K562 (cell line): ENCODE data around the gene RNF151. TPM values are rescaled to one million over a fixed set of nuclear protein-coding genes. Genes with fewer than 3 reads are reported as not detected.

ENCODE experiments used
- ATAC-seq: fragments of 200-7000 bp; cut with Tn5 transposase; 3 replicates; pipeline ENCODE4 v1.9.1; 2020; ENCODE audit warnings: moderate library complexity
- BruUV-seq: library from RNA; stranded (reverse); fragments of 400-500 nt; replicated peaks from 2 replicates; lab custom pipeline; 2021; lab: Mats Ljungman, UMichigan
- CTCF ChIA-PET: fragments of 300-600 bp; formaldehyde crosslinking; extraction: SDS; loops from one replicate; lab custom pipeline; 2021; ENCODE audit warnings: low intra/inter-chr PET ratio; lab: Yijun Ruan, JAX
- POLR2A ChIA-PET: fragments of 300-600, 350-650 bp; sonication (Branson Sonifier 250); formaldehyde crosslinking; extraction: SDS; loops from one replicate; lab custom pipeline; 2021; ENCODE audit warnings: antibody characterized with exemption, inconsistent platforms; lab: Yijun Ruan, JAX
- DNase-seq, 4 experiments: peaks; one replicate each; pipeline versions ENCODE4 v3.0.0 to v3.0.0-alpha.2; 2011 to 2018; ENCODE audit warnings: low spot score in 3 of 4, mixed read lengths in 3 of 4; ENCODE audit errors: extremely low read depth in 1 of 4
- FAIRE-seq: peaks from 2 replicates; lab custom pipeline; 2011; peaks lifted over from hg19 to GRCh38; lab: Jason Lieb, UNC
- H2AFZ ChIP-seq: 2 replicates; pipeline ENCODE4 v1.6.0; 2011; ENCODE audit warnings: low read depth, low read length, control low read depth, inconsistent platforms
- H3K27ac ChIP-seq: fragments of 200-600 bp; 3 replicates; pipeline ENCODE4 v1.8.0; 2011; ENCODE audit warnings: low read depth, mild to moderate bottlenecking, control low read depth, inconsistent platforms, low read length, moderate library complexity, mixed read lengths; ENCODE audit errors: extremely low read depth
- H3K27me3 ChIP-seq, 2 experiments: fragments of 300-600 bp in 1 of 2; 2 replicates in 1 of 2; 3 replicates in 1 of 2; pipeline versions ENCODE4 v1.6.0 to v1.8.0; 2011; ENCODE audit warnings: inconsistent platforms in 2 of 2, low read length in 2 of 2, mild to moderate bottlenecking in 1 of 2, mixed read lengths in 1 of 2, moderate library complexity in 1 of 2; ENCODE audit not compliant: control insufficient read depth in 2 of 2, insufficient read depth in 2 of 2
- H3K36me3 ChIP-seq: fragments of 300-600 bp; 3 replicates; pipeline ENCODE4 v1.8.0; 2011; ENCODE audit warnings: mild to moderate bottlenecking, low read length, inconsistent platforms; ENCODE audit not compliant: control insufficient read depth, insufficient read depth
- H3K4me1 ChIP-seq, 2 experiments: fragments of 200-600 bp in 1 of 2; replicated peaks in 1 of 2; 2 replicates in 1 of 2; 3 replicates in 1 of 2; pipeline versions ENCODE4 v1.5.1 to v1.8.0; 2011; ENCODE audit warnings: inconsistent platforms in 2 of 2, low read length in 2 of 2, mild to moderate bottlenecking in 1 of 2, mixed read lengths in 1 of 2, moderate library complexity in 1 of 2; ENCODE audit not compliant: control insufficient read depth in 2 of 2, insufficient read depth in 2 of 2
- H3K4me2 ChIP-seq: 2 replicates; pipeline ENCODE4 v1.6.1; 2011; ENCODE audit warnings: low read length, control low read depth, inconsistent platforms, mixed read lengths; ENCODE audit not compliant: insufficient read depth
- H3K4me3 ChIP-seq: fragments of 200-600 bp; sonication (generic), shearing (Covaris generic); 2 replicates; pipeline ENCODE4 v1.5.1; 2016; ENCODE audit warnings: control low read depth, inconsistent platforms
- H3K79me2 ChIP-seq: fragments of 200-600 bp; 3 replicates; pipeline ENCODE4 v1.8.0; 2011; ENCODE audit warnings: low read length, inconsistent platforms; ENCODE audit not compliant: control insufficient read depth, insufficient read depth
- H3K9ac ChIP-seq, 2 experiments: 2 replicates each; pipeline versions ENCODE4 v1.6.0 to v1.6.1; 2011; ENCODE audit warnings: low read depth in 2 of 2, low read length in 2 of 2, control low read depth in 1 of 2, inconsistent platforms in 1 of 2, mild to moderate bottlenecking in 1 of 2, mixed read lengths in 1 of 2; ENCODE audit not compliant: insufficient read depth in 1 of 2
- H3K9me1 ChIP-seq: one replicate; pipeline ENCODE4 v1.6.0; 2011; ENCODE audit warnings: inconsistent platforms, mild to moderate bottlenecking, low read length, moderate library complexity; ENCODE audit not compliant: control insufficient read depth, insufficient read depth
- H3K9me3 ChIP-seq: replicated peaks from 2 replicates; pipeline ENCODE4 v1.5.1; 2011; ENCODE audit warnings: low read depth, low read length, inconsistent platforms; ENCODE audit not compliant: control insufficient read depth, insufficient read depth
- H4K20me1 ChIP-seq: replicated peaks from 2 replicates; pipeline ENCODE4 v1.6.1; 2011; ENCODE audit warnings: low read length, inconsistent platforms, mixed read lengths; ENCODE audit not compliant: control insufficient read depth, insufficient read depth
- CBX2 ChIP-seq: fragments of 200-600 bp; sonication (generic); IDR thresholded peaks from one replicate; pipeline ENCODE4 v1.6.1; 2012; ENCODE audit warnings: mild to moderate bottlenecking, low read length, inconsistent platforms; ENCODE audit not compliant: insufficient read depth, poor library complexity, severe bottlenecking
- CHD2 ChIP-seq: IDR thresholded peaks from 2 replicates; pipeline ENCODE4 v1.6.1; 2011; ENCODE audit warnings: low read depth, low read length
- MEIS2 ChIP-seq: fragments of 450-650 bp; IDR thresholded peaks from 2 replicates; pipeline ENCODE4 v1.6.1; 2014; ENCODE audit warnings: mild to moderate bottlenecking; ENCODE audit not compliant: partially characterized antibody
- MNT ChIP-seq, 2 experiments: fragments of 450-650 bp; conservative IDR thresholded peaks; 2 replicates each; pipeline ENCODE4 v1.6.1; 2017; ENCODE audit warnings: mild to moderate bottlenecking in 2 of 2, moderate library complexity in 2 of 2
- RBFOX2 ChIP-seq: fragments of 200-400 bp; formaldehyde crosslinking; IDR thresholded peaks from 2 replicates; pipeline ENCODE4 v1.6.1; 2017; ENCODE audit warnings: low read depth, mild to moderate bottlenecking, low read length, moderate library complexity
- XRCC3 ChIP-seq: fragments of 450-650 bp; IDR thresholded peaks from 2 replicates; pipeline ENCODE4 v1.6.1; 2017; ENCODE audit warnings: mild to moderate bottlenecking, moderate library complexity
- ZNF263 ChIP-seq: sonication (generic); formaldehyde crosslinking; IDR thresholded peaks from 2 replicates; pipeline ENCODE4 v1.8.0; 2022; ENCODE audit warnings: mild to moderate bottlenecking, missing genetic modification reagents, borderline replicate concordance
- ZNF395 ChIP-seq: fragments of 200-800 bp; sonication (Bioruptor generic); IDR thresholded peaks from 2 replicates; pipeline ENCODE4 v1.6.1; 2017; ENCODE audit warnings: missing genetic modification characterization, missing compliant biosample characterization
- ZNF512 ChIP-seq: IDR thresholded peaks from 2 replicates; pipeline ENCODE4 v1.6.1; 2016; ENCODE audit warnings: missing genetic modification characterization, missing compliant biosample characterization
- WGBS: fragments of 100-300 bp; shearing (Covaris generic); methylation state at CpG from one replicate; pipeline ENCODE4 v1.1.6; 2016; ENCODE audit warnings: low coverage, mixed read lengths; ENCODE audit not compliant: insufficient coverage; ENCODE audit errors: missing lambda C conversion rate; 5-methylcytosine and 5-hydroxymethylcytosine counted together
- in situ Hi-C: fragments of 300-500 bp; cut with MboI; formaldehyde crosslinking; loops from 4 replicates; pipeline ENCODE4 v1.15.0; 2018; ENCODE audit warnings: inconsistent platforms, mixed read lengths
- intact Hi-C: fragments of 100-400 bp; cut with micrococcal nuclease; formaldehyde crosslinking; loops from 2 replicates; pipeline ENCODE4 v1.14.2; 2022
- polyA plus RNA-seq, 8 experiments: library from polyadenylated mRNA; depleted of rRNA in 4 of 8; stranded (reverse) in 5 of 8; unstranded in 3 of 8; fragments of >200 nt; fragmentation: Nextera tagmentation in 2 of 8; fragmentation: Illumina TruSeq in 1 of 8; extraction: Ambion mirVana in 2 of 8; extraction: Trizol in 1 of 8; gene quantifications; 2 replicates each; pipeline versions ENCODE4 v1.2.1 to v1.2.3, GENCODE V29; 2011 to 2014; ENCODE audit warnings: inconsistent platforms in 1 of 8, missing spikeins in 1 of 8
- total RNA-seq, 7 experiments: library from RNA; depleted of rRNA in 6 of 7; stranded (reverse); fragments of >200 nt in 6 of 7; fragmentation: Illumina TruSeq in 2 of 7; extraction: Trizol in 2 of 7; gene quantifications; 2 replicates each; pipeline versions ENCODE4 v1.2.1 to v1.2.3, GENCODE V29; 2011 to 2021; ENCODE audit warnings: low replicate concordance in 1 of 7
- TF ChIP-seq, protein P1 (sequence below): sonication (generic); formaldehyde crosslinking; IDR thresholded peaks from 2 replicates; pipeline ENCODE4 v1.9.0; 2022; ENCODE audit warnings: mild to moderate bottlenecking, missing genetic modification reagents
- TF ChIP-seq, protein P2 (sequence below): fragments of 250-450 bp; sonication (Bioruptor Pico); IDR thresholded peaks from 2 replicates; pipeline ENCODE4 v1.5.0; 2021

The RNF151 gene
- total and polyA plus RNA-seq, 9 of the 15 experiments (the other 6 are each of a cell fraction or from before 2014, with no cell fraction given): not detected

DNA sequence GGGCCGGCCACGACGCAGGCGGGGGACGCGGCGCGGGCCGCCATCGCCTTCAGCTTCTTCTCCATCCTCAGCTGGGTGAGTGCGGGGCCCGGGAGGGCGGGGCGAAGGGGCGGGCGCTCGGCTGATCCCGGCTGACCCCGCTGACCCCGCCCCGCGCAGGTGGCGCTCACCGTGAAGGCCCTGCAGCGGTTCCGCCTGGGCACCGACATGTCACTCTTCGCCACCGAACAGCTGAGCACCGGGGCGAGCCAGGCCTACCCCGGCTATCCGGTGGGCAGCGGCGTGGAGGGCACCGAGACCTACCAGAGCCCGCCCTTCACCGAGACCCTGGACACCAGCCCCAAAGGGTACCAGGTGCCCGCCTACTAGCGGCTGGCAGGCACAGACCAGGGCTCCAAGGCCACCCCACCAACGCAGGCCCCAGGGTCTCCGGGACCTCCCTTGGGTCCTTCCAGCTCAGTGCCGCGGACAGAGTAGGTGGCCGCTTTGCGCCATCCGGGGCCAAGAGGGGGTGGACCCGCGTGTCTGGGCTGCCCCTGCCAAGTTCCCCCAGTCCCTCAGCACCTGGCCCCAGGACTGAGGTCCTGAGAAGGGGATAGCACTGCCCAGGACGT is 26.2 kb downstream of the RNF151 start:
- ChIA-PET POLR2A (interaction anchor here (0.6 to 5.5 kb wide), 6 partner anchors 12 to 435 kb away, joined by 3 to 50 read pairs (median 3); partner anchors contain the start of genes RNF151 and RPS2), CTCF (no interaction called here)
- Histone ChIP-seq H3K79me2 (peaks cover 31% of the 10 kb centered on the region), H3K9me3 (no peaks in the 10 kb centered on the region), H3K4me3 (peak overlapping the region; percentile 64), H2AFZ (peak overlapping the region; percentile 87), H3K9ac (peak overlapping the region; percentile 80 to 96), H3K27ac (peak overlapping the region; percentile 94), H3K4me1 (peaks cover 29 to 55% of the 10 kb centered on the region in 2 experiments), H3K9me1 (no peaks in the 10 kb centered on the region), H3K4me2 (peak overlapping the region; percentile 87), H4K20me1 (no peaks in the 10 kb centered on the region; the same call in 1 of the 2 replicates), H3K27me3 (no peaks in the 10 kb centered on the region), H3K36me3 (peaks cover 28% of the 10 kb centered on the region; the same call in 2 of the 3 replicates)
- no peak for FAIRE-seq
- BruUV-seq: no TSS peak
- intact Hi-C loops (loop anchor here (2.0 kb wide), 1 partner anchor 16 kb away; the partner anchor contains the start of gene ZNF598), in situ Hi-C loops (no loop called here)
- 2% methylated on average over 40 of the region's 50 CpGs for WGBS
- peak; percentile 62 to 83 (median 75) for DNase-seq
- ATAC-seq: peak; percentile 43
- TF ChIP-seq ZNF263 (CRISPR knock-in tag): 0 out of 2 replicates have a peak, but pooled peaks have one; percentile 1
- TF ChIP-seq, protein P1, sequence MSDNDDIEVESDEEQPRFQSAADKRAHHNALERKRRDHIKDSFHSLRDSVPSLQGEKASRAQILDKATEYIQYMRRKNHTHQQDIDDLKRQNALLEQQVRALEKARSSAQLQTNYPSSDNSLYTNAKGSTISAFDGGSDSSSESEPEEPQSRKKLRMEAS: peak; percentile 50; the same call in 1 of the 2 replicates
- peak; percentile 20; the same call in 1 of the 2 replicates for TF ChIP-seq ZNF395
- TF ChIP-seq CHD2: no peak
- TF ChIP-seq CBX2: no peak
- no peak for TF ChIP-seq XRCC3
- no peak for TF ChIP-seq ZNF512 (tag)
- no peak for TF ChIP-seq MEIS2
- peak; percentile 43 for TF ChIP-seq RBFOX2
- TF ChIP-seq, protein P2, sequence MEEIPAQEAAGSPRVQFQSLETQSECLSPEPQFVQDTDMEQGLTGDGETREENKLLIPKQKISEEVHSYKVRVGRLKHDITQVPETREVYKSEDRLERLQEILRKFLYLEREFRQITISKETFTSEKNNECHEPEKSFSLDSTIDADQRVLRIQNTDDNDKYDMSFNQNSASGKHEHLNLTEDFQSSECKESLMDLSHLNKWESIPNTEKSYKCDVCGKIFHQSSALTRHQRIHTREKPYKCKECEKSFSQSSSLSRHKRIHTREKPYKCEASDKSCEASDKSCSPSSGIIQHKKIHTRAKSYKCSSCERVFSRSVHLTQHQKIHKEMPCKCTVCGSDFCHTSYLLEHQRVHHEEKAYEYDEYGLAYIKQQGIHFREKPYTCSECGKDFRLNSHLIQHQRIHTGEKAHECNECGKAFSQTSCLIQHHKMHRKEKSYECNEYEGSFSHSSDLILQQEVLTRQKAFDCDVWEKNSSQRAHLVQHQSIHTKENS (CRISPR knock-in tag): no peak
- peak in 1 of 2 experiments; percentile 47; a peak in 3 of 4 replicates for TF ChIP-seq MNT (conservative IDR thresholded peaks at IDR 0.05)
